NCI-H1092 (cell line): ENCODE results near the gene TRIP12.
"Not testable (repeated sequence)": the region's sequence is repeated elsewhere in the genome, so short reads cannot be mapped to it uniquely, and the experiment has no call there.

ENCODE experiments used
- DNase-seq: peaks from one replicate; lab custom pipeline; 2025; lab: John Stamatoyannopoulos, UW

The TRIP12 gene

GRCh38 chr2:229920011-229920641 lies 1.7 kb downstream of the TRIP12 start:
- DNase-seq = no peak

- DNase-seq = no peak
Measured at GRCh38 chr2:229917793-229918192, 4.0 kb downstream of the TRIP12 start.

- no peak for DNase-seq
Measured at GRCh38 chr2:229914171-229914570, 7.6 kb downstream of the TRIP12 start.

- no peak for DNase-seq
Measured at GRCh38 chr2:229910832-229911412, 10.9 kb downstream of the TRIP12 start.

- no peak for DNase-seq
Measured at GRCh38 chr2:229910147-229910831, 11.5 kb downstream of the TRIP12 start.

DNA sequence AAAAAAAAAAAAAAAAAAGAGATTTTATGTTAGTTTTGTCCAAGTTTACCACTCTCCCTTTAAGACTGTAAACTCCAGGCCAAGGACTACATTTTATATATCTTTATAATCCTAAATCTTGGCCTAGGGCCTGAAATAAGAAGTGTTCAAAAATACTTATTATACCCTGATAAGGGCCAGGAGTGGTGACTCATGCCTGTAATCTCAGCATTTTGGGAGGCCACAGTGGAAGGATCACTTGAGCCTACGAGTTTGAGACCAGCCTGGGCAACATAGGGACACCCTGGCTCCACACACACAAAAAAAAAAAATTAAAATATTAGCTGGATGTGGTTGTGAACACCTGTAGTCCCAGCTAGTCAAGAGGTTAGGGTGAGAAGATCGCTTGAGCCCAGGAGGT lies 12.7 kb downstream of the TRIP12 start:
- DNase-seq = no peak

DNA sequence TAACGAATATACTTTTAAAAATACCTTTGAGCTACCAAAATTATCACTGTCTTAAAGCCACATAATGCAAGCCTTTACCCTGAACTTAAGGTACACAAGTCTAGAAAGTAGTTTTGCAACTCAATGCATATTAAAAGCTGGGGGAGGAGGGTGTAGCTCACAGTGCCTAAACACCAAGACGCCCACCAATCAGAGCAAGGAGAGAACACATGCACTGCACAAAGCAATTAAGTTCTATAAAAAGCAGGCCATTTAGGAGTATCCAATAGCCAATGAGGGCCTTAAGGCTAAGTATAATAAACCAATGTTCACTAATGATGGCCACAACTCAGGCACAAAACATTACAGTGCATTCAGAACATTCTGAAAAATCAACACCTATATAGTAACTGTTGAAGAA lies 16.2 kb downstream of the TRIP12 start:
- DNase-seq = no peak

GRCh38 chr2:229903037-229903436 lies 18.8 kb downstream of the TRIP12 start:
- DNase-seq = no peak

- DNase-seq = no peak
Measured at GRCh38 chr2:229901819-229902218, 20.0 kb downstream of the TRIP12 start.

DNA sequence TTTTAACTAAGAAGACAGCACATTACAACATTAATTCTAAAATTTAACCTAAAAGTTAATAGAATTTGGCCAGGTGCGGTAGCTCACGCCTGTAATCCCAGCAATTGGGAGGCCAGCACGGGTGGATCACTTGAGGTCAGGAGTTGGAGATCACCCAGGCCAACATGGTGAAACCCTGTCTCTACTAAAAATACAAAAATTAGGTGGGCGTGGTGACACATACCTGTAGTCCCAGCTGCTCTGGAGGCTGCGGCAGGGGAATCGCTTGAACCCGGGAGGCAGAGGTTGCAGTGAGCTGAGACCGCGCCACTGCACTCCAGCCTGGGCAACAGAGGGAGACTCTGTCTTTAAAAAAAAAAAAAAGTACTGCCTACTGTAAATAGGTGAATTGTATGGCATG lies 21.3 kb downstream of the TRIP12 start:
- not testable (repeated sequence) for DNase-seq

GRCh38 chr2:229900012-229900411 lies 21.8 kb downstream of the TRIP12 start:
- no peak for DNase-seq

GRCh38 chr2:229899604-229900003 lies 22.2 kb downstream of the TRIP12 start:
- DNase-seq = no peak

DNA sequence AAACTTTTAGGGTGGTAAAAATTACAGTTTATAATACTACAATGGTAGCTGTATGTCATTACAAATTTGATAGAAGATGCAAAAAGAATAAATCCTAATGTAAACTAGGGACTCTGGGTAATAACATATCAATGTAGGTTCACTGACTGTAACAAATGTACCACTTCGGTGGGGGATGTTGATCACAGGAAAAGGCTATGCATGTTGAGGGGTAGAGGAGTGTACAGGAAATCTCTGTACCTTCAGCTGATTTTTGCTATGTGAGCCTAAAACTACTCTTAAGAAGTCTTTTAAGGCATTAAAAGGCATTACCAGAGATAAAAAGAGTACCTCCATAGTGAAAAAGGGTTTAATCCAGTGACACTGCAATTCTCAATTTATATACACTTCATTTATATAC lies 25.0 kb downstream of the TRIP12 start:
- DNase-seq = no peak

DNA sequence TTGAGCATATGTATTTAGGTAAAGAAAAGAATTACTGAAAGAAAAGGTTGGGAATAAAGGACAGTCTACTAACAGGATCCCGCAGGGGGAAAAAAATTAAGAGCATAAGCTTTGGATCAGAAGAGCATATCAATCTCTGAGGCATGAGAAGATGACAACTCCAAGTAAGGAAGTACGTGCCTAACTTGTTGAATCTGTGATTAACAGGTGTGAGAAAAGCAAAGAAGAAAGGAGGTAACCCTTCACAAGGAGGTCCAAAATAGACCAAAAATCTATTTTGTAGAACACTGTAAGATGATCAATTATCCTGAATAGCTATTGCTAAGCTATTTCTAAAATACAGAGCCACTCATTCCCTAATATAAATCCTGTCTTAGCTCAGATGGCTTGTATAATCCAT lies 32.8 kb downstream of the TRIP12 start:
- DNase-seq = no peak

DNA sequence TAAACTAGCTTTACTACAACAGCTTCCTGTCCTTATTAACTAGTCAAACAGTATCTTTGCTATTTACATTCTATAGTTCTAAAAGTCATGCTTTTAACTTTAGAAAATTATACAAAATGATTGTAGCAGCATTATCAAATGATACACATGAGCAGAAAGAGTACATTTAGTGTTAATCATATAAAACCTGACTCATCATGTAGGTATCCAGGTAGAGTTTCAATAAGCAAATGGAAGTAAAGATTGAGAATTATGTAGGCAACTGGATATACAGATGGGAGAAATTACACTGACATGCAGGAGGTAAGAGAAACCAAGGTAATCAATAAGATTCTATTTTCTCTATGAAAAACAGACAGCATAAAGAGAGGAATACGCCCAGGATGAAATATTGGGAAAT lies 33.8 kb downstream of the TRIP12 start:
- no peak for DNase-seq

- DNase-seq = no peak
Measured at GRCh38 chr2:229887441-229887840, 34.4 kb downstream of the TRIP12 start.

DNA sequence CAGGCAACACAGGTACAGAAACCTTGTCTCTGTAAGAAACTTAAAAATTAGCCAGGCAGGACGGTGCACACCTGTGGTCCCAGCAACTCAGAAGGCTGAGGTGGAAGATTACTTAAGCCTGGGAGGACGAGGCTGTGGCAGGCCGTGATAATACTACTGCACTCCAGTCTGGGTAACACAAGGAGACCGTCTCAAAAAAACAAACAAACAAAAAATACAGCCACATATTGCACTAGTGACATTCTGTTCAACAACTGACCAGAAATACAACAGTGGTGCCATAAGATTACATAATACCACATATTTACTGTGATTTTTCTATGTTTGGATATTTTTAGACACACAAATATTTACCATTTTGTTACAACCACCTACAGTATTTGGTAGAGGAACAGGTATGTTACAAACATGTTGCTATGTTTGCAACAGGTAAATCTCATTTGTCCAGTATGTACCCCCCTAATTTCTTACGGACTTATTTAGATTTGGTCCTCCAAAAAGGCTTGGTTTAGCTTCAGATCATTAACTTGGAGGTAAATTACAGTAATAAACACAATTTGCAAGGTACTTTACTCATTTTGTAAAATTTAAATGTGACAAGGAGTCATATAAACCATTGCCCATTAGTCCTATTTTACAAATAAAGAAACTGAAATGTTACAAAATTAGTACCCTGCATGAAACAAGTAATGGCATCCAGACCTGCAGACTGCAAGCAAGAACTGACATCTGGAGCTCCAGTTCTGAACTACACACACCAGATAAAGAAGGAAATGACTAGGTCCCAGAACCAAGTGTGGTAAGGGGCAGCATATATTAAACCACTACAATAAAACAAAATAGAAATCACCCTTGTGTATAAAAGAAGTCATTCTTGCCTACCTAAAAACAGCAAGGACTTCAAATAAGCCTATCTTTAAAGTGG lies 36.8 kb downstream of the TRIP12 start:
- DNase-seq = no peak

DNA sequence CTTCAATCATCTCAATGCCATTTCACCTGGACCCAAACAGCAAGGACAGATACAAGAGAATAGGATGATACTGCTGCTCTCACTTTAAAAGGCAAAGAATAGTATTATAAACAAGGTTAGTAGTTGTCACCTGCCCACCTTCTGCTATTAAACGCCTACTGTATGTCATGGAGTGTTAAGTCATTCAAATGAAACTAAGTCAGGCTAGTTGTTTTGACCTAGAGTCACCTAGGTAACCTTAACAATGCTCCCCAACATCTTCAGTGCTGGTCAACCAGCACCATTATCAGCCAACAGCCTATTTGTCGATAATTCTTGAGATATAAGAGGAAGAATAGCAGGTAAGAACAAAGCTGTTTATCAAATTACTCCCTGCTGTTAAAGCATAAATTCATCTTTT lies 39.2 kb downstream of the TRIP12 start:
- no peak for DNase-seq

GRCh38 chr2:229880892-229881586 lies 40.8 kb downstream of the TRIP12 start:
- DNase-seq = no peak

DNA sequence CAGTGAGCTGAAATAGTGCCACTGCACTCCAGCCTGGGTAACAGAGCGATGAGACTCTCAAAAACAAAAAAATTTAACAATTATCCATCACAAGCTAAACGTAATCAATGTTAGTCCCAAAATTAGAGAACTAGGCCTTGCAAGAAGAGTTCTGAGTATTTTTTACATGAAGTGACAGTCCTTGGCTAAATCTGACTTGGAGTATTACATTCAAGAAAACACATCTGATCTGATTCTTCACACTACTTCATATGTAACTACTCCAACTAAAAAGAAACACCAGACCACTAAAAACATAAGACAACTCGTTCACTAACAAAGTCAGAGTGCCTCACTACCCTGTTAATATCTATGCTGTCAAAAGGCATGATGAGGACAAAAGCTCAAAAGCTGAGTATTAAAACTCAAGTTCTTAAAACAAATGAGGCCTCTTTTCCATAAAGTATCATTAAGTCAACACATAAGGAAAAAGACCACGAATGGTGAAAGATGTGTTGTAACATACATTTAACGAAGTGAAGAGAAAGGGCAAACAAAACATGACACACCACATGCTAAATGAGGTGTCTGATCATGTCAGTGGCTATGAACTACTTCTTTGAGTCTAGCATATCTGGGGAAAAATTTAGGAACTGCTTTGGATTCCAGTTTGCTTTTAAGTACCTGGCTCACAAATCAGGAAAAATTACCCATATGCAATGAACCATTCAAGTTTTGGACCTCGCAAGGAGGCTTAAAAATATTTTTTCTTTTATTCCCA lies 42.4 kb downstream of the TRIP12 start:
- DNase-seq = no peak

GRCh38 chr2:229875549-229875948 lies 46.3 kb downstream of the TRIP12 start:
- no peak for DNase-seq
